Measurements from ENCODE around the gene GPR62. TPM values are rescaled to one million over a fixed set of nuclear protein-coding genes. Genes with fewer than 3 reads are reported as not detected.

The GPR62 gene
- total and polyA plus RNA-seq, 9 of the 15 experiments (the other 6 are each of a cell fraction or from before 2014, with no cell fraction given) = not detected

DNA sequence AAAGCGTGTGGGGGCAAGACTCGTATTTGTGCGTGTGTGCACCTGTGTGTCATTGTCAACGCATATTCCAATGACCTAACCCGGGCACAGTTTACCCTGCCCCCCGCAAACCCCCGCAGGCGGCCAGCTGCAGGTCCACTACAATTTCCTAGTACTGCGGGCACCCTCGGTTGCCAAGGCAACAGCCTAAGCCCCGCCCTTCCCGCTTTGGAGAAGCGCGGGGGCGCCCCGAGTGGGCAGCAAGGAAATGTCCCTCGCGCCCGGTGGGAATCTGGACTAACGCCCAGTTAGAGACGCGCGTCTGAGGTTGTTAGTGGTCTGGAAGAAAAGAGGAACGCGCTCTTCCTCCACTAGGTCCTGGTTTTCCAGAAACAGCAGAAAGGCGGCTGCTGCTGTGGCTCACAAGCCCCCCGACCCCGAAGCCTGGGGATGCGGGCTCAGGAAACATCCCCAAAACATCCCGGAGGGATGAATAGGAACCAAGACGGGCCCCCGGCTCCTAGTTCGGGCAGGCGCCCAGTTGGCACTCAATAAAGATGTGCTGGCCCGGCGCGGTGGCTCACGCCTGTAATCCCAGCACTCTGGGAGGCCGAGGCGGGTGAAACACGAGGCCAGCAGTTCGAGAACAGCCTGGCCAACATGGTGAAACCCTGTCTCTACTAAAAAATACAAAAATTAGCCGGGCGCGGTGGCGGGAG lies 20.8 kb downstream of the GPR62 start (continued):
- TF ChIP-seq, protein P1, sequence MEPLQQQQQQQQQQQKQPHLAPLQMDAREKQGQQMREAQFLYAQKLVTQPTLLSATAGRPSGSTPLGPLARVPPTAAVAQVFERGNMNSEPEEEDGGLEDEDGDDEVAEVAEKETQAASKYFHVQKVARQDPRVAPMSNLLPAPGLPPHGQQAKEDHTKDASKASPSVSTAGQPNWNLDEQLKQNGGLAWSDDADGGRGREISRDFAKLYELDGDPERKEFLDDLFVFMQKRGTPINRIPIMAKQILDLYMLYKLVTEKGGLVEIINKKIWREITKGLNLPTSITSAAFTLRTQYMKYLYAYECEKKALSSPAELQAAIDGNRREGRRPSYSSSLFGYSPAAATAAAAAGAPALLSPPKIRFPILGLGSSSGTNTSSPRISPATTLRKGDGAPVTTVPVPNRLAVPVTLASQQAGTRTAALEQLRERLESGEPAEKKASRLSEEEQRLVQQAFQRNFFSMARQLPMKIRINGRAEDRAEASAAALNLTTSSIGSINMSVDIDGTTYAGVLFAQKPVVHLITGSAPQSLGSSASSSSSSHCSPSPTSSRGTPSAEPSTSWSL (CRISPR knock-in tag; IDR thresholded peaks at IDR 0.05; ENCODE audit: borderline replicate concordance) = no peak
- no peak for TF ChIP-seq SIRT6 (IDR thresholded peaks at IDR 0.05; ENCODE audit: low read depth, low read length)
- no peak for TF ChIP-seq ZNF3 (CRISPR knock-in tag; IDR thresholded peaks at IDR 0.05)
- no peak for TF ChIP-seq U2AF2 (optimal IDR thresholded peaks at IDR 0.05; ENCODE audit: low read depth, low read length)
- TF ChIP-seq ERF (CRISPR knock-in tag; IDR thresholded peaks at IDR 0.05) = no peak
- TF ChIP-seq SPI1 (IDR thresholded peaks at IDR 0.05; ENCODE audit: borderline replicate concordance, low read depth, low read length) = peak; percentile 29; the same call in 1 of the 2 replicates
- no peak for TF ChIP-seq FOXA3 (CRISPR knock-in tag; conservative IDR thresholded peaks at IDR 0.05 in 1 of 2, IDR thresholded peaks at IDR 0.05 in 1 of 2)
- no peak for TF ChIP-seq MCM3 (IDR thresholded peaks at IDR 0.05)
- no peak for TF ChIP-seq BHLHE40 (IDR thresholded peaks at IDR 0.05; ENCODE audit: low read length)
- TF ChIP-seq, protein P2, sequence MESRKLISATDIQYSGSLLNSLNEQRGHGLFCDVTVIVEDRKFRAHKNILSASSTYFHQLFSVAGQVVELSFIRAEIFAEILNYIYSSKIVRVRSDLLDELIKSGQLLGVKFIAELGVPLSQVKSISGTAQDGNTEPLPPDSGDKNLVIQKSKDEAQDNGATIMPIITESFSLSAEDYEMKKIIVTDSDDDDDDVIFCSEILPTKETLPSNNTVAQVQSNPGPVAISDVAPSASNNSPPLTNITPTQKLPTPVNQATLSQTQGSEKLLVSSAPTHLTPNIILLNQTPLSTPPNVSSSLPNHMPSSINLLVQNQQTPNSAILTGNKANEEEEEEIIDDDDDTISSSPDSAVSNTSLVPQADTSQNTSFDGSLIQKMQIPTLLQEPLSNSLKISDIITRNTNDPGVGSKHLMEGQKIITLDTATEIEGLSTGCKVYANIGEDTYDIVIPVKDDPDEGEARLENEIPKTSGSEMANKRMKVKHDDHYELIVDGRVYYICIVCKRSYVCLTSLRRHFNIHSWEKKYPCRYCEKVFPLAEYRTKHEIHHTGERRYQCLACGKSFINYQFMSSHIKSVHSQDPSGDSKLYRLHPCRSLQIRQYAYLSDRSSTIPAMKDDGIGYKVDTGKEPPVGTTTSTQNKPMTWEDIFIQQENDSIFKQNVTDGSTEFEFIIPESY (CRISPR knock-in tag; IDR thresholded peaks at IDR 0.05) = peak; percentile 81; the same call in 1 of the 2 replicates
- TF ChIP-seq, protein P3, sequence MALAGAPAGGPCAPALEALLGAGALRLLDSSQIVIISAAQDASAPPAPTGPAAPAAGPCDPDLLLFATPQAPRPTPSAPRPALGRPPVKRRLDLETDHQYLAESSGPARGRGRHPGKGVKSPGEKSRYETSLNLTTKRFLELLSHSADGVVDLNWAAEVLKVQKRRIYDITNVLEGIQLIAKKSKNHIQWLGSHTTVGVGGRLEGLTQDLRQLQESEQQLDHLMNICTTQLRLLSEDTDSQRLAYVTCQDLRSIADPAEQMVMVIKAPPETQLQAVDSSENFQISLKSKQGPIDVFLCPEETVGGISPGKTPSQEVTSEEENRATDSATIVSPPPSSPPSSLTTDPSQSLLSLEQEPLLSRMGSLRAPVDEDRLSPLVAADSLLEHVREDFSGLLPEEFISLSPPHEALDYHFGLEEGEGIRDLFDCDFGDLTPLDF (CRISPR knock-in tag; IDR thresholded peaks at IDR 0.05) = no peak
- no peak for TF ChIP-seq ZC3H11A (IDR thresholded peaks at IDR 0.05; ENCODE audit: low read depth, low read length)
- no peak for TF ChIP-seq NR4A1 (CRISPR knock-in tag; IDR thresholded peaks at IDR 0.05)
- no peak for TF ChIP-seq NR4A1 (tag; IDR thresholded peaks at IDR 0.05)
- TF ChIP-seq, protein P4, sequence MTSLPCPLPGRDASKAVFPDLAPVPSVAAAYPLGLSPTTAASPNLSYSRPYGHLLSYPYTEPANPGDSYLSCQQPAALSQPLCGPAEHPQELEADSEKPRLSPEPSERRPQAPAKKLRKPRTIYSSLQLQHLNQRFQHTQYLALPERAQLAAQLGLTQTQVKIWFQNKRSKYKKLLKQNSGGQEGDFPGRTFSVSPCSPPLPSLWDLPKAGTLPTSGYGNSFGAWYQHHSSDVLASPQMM (CRISPR knock-in tag; IDR thresholded peaks at IDR 0.05) = no peak
- TF ChIP-seq EZH2 (IDR thresholded peaks at IDR 0.05; ENCODE audit: borderline replicate concordance, low read depth, low read length) = no peak
- TF ChIP-seq ZNF764 (CRISPR knock-in tag; IDR thresholded peaks at IDR 0.05; ENCODE audit: low read depth) = no peak
- TF ChIP-seq PCBP1 (IDR thresholded peaks at IDR 0.05; ENCODE audit: low read depth, low read length, poor library complexity, severe bottlenecking) = no peak
- TF ChIP-seq NFIC (IDR thresholded peaks at IDR 0.05) = peak; percentile 30; the same call in 1 of the 2 replicates
- no peak for TF ChIP-seq WHSC1 (IDR thresholded peaks at IDR 0.05; ENCODE audit: low read length)
- no peak for TF ChIP-seq KDM5B (IDR thresholded peaks at IDR 0.05; ENCODE audit: insufficient replicate concordance, low read depth, low read length)
- TF ChIP-seq, protein P5, sequence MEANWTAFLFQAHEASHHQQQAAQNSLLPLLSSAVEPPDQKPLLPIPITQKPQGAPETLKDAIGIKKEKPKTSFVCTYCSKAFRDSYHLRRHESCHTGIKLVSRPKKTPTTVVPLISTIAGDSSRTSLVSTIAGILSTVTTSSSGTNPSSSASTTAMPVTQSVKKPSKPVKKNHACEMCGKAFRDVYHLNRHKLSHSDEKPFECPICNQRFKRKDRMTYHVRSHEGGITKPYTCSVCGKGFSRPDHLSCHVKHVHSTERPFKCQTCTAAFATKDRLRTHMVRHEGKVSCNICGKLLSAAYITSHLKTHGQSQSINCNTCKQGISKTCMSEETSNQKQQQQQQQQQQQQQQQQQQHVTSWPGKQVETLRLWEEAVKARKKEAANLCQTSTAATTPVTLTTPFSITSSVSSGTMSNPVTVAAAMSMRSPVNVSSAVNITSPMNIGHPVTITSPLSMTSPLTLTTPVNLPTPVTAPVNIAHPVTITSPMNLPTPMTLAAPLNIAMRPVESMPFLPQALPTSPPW (CRISPR knock-in tag; IDR thresholded peaks at IDR 0.05) = peak; percentile 42

Measured in K562 (cell line).